Gastrocnemius medialis (tissue), 4 donors: ENCODE results near the gene CGB7.

Experiments used
- CTCF ChIP-seq, 5 experiments: fragments of 450-650 bp in 3 of 5; fragments of 200-600 bp in 2 of 5; sonication (generic) in 2 of 5; IDR thresholded peaks in 4 of 5; conservative IDR thresholded peaks in 1 of 5; 1 replicate in 4 of 5; 2 replicates in 1 of 5; pipeline ENCODE4 v1.5.1; 2016 to 2019; ENCODE audit warnings: antibody characterized with exemption in 5 of 5, mild to moderate bottlenecking in 3 of 5, moderate library complexity in 3 of 5
- POLR2A ChIP-seq, 2 donors: fragments of 450-650 bp; IDR thresholded peaks; one replicate each; pipeline ENCODE4 v1.6.1; 2017; ENCODE audit warnings: antibody characterized with exemption in 2 of 2, mild to moderate bottlenecking in 2 of 2, moderate library complexity in 2 of 2

- TF ChIP-seq POLR2A (IDR thresholded peaks at IDR 0.05) = no peak
- no peak for TF ChIP-seq CTCF (IDR thresholded peaks at IDR 0.05 in 4 of 5, conservative IDR thresholded peaks at IDR 0.05 in 1 of 5)
Measured at GRCh38 chr19:49016067-49016839, 41.3 kb downstream of the CGB7 start.
